Measurements from ENCODE around the gene CUEDC2. TPM values are rescaled to one million over a fixed set of nuclear protein-coding genes. Genes with fewer than 3 reads are reported as not detected.

Gene CUEDC2
- total and polyA plus RNA-seq, 3 donors from 2014 or later, result 49.0 to 76.0 (median 70.5) TPM

DNA sequence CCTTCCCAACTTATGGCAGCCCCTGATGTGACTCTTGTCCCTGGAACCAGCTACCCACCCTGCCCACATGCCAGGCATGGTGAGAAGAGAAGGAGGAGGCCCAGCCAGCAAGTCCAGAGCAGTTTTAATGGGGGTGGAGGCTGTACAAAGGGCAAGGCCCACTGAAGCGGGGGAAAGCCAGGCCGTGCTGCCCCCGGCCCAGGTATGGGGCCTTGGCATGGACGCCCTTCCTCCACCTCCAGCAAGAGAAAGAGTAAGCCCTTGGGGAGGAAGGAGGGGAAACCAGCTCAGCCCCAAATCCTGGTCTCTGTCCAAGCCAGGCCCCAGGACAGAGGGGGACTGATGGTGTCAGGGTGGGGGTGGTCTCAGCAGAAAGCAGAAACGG, 29.9 kb downstream of the CUEDC2 start:
- Histone ChIP-seq H3K9me3 (no peaks in the 10 kb centered on the region), H3K36me3 (ENCODE audit: low read depth, missing control alignments) (no peaks in the 10 kb centered on the region), H3K4me3 (no peak overlapping the region), H3K27ac (no peak overlapping the region), H3K27me3 (no peaks in the 10 kb centered on the region), H3K4me1 (peaks cover 8% of the 10 kb centered on the region)
- intact Hi-C loops (cut with DNase I; ENCODE audit: low total_unique reads), result no loop called here
- no peak for TF ChIP-seq POLR2A (IDR thresholded peaks at IDR 0.05)
- TF ChIP-seq, protein P1, sequence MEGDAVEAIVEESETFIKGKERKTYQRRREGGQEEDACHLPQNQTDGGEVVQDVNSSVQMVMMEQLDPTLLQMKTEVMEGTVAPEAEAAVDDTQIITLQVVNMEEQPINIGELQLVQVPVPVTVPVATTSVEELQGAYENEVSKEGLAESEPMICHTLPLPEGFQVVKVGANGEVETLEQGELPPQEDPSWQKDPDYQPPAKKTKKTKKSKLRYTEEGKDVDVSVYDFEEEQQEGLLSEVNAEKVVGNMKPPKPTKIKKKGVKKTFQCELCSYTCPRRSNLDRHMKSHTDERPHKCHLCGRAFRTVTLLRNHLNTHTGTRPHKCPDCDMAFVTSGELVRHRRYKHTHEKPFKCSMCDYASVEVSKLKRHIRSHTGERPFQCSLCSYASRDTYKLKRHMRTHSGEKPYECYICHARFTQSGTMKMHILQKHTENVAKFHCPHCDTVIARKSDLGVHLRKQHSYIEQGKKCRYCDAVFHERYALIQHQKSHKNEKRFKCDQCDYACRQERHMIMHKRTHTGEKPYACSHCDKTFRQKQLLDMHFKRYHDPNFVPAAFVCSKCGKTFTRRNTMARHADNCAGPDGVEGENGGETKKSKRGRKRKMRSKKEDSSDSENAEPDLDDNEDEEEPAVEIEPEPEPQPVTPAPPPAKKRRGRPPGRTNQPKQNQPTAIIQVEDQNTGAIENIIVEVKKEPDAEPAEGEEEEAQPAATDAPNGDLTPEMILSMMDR (IDR thresholded peaks at IDR 0.05), result no peak
- WGBS, 2 donors, result 77 to 92% methylated on average over 5 of the region's 5 CpGs
- DNase-seq, result no peak

DNA sequence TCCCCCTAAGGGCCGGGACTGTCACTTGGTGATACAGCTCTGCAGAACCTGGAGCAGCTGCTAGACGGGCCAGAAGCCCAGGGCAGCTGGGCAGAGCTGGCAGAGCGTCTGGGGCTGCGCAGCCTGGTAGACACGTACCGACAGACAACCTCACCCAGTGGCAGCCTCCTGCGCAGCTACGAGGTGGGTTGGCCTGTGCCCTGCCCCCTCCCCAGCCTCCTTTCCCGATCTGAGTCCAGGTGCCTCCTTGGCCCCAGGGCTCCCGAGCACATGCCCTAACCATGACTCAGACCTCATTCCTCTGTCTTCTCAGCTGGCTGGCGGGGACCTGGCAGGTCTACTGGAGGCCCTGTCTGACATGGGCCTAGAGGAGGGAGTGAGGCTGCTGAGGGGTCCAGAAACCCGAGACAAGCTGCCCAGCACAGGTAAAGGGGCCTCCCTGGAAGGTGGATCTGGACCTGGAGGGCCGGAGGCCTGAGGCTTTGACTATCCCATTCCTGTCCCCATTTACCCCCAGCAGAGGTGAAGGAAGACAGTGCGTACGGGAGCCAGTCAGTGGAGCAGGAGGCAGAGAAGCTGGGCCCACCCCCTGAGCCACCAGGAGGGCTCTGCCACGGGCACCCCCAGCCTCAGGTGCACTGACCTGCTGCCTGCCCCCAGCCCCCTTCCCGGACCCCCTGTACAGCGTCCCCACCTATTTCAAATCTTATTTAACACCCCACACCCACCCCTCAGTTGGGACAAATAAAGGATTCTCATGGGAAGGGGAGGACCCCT, 30.5 kb downstream of the CUEDC2 start:
- DNase-seq, result no peak
- intact Hi-C loops (cut with DNase I; ENCODE audit: low total_unique reads), result no loop called here
- no peak overlapping the region for H3K27ac ChIP-seq
- H3K9me3 ChIP-seq, result no peaks in the 10 kb centered on the region
- H3K4me3 ChIP-seq, result no peak overlapping the region
- TF ChIP-seq POLR2A (IDR thresholded peaks at IDR 0.05), result no peak
- TF ChIP-seq, protein P1 (IDR thresholded peaks at IDR 0.05), result no peak
- H3K4me1 ChIP-seq, result peaks cover 8% of the 10 kb centered on the region
- H3K27me3 ChIP-seq, result no peaks in the 10 kb centered on the region
- H3K36me3 ChIP-seq (ENCODE audit: low read depth, missing control alignments), result no peaks in the 10 kb centered on the region
- WGBS, 2 donors, result 80 to 88% methylated on average over 14 to 18 of the region's 18 CpGs

DNA sequence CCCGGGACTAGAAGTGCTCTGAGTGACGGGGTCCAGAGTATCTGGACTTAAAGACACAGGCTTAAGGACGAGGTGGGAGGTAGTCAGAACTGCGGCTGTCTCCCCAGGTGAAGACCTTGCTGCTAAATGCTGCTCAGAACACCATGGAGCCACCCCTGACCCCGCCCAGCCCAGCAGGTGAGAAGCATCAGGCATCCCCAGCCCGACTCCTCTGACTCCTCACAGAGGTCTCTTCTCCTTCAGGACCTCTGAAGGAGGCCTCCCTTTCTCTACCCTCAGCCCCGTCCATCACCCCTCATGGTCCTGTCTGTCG, 31.1 kb downstream of the CUEDC2 start:
- Histone ChIP-seq H3K27ac (no peak overlapping the region), H3K36me3 (ENCODE audit: low read depth, missing control alignments) (no peaks in the 10 kb centered on the region), H3K27me3 (no peaks in the 10 kb centered on the region), H3K4me1 (peaks cover 14% of the 10 kb centered on the region), H3K9me3 (no peaks in the 10 kb centered on the region), H3K4me3 (no peak overlapping the region)
- WGBS, 2 donors, result 92 to 94% methylated on average over 8 of the region's 8 CpGs
- TF ChIP-seq, protein P1 (IDR thresholded peaks at IDR 0.05), result no peak
- TF ChIP-seq POLR2A (IDR thresholded peaks at IDR 0.05), result no peak
- intact Hi-C loops (cut with DNase I; ENCODE audit: low total_unique reads), result no loop called here
- no peak for DNase-seq

DNA sequence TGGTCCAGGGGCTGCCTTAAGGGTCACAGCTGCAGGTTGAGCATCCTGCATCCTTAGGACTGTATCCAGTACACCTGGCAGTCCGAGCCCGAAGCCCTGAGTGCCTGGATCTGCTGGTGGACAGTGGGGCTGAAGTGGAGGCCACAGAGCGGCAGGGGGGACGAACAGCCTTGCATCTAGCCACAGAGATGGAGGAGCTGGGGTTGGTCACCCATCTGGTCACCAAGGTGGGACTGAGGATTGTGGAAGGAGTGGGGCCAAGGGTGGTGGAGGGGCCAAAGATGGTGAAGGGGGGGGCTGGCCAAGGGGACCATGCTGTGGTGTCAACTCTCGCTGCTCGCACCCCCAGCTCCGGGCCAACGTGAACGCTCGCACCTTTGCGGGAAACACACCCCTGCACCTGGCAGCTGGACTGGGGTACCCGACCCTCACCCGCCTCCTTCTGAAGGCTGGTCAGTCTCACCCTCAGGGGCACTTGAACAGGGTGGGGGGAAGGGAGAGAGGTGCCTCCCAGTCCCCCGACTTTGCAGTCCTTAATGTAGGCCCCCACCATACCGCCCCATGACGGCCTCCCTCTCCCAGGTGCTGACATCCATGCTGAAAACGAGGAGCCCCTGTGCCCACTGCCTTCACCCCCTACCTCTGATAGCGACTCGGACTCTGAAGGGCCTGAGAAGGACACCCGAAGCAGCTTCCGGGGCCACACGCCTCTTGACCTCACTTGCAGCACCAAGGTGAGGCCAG, 31.6 kb downstream of the CUEDC2 start:
- TF ChIP-seq, protein P1 (IDR thresholded peaks at IDR 0.05), result no peak
- no peak for TF ChIP-seq POLR2A (IDR thresholded peaks at IDR 0.05)

More for the DNA sequence above, 31.6 kb downstream of the CUEDC2 start:
- Histone ChIP-seq H3K36me3 (ENCODE audit: low read depth, missing control alignments) (no peaks in the 10 kb centered on the region), H3K27ac (no peak overlapping the region), H3K4me3 (no peak overlapping the region), H3K27me3 (no peaks in the 10 kb centered on the region), H3K9me3 (no peaks in the 10 kb centered on the region), H3K4me1 (peaks cover 18% of the 10 kb centered on the region)
- no peak for DNase-seq
- 86 to 89% methylated on average over 19 to 22 of the region's 22 CpGs for WGBS, 2 donors
- intact Hi-C loops (cut with DNase I; ENCODE audit: low total_unique reads), result no loop called here

Measured in testis (tissue), 3 donors.